Stimulated activated CD4-positive, alpha-beta T cell treated with anti-CD3 and anti-CD28 coated beads, TNF-alpha, amount 100 ng/mL, for 48 hours (primary cell): Measurements from ENCODE around the gene STXBP6.
"Not testable (repeated sequence)": the region's sequence is repeated elsewhere in the genome, so short reads cannot be mapped to it uniquely, and the experiment has no call there.

Experiments used
- DNase-seq, 3 donors: peaks; one replicate each; pipeline ENCODE4 v3.0.0-alpha.2; 2020; ENCODE audit warnings: low read depth in 3 of 3

The STXBP6 gene

DNA sequence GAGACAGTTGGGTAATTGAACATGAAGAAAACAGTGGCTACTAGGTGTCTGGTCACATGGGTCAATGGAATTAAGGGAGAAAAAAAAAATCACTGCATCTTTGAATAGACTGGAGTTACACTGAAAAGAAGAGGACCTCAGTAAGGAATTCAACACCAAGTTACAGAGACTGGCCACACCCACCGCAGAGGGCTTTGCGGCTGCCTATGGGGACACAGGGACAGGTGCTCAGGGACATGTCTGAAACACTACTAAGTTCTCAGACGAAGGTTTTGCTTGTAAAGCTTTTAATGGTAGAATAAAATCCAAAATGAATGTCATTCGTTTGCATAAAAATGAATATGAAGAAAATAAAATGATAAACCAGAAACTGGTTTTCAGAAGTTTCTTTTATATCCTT, 93.8 kb downstream of the STXBP6 start:
- DNase-seq, result no peak

DNA sequence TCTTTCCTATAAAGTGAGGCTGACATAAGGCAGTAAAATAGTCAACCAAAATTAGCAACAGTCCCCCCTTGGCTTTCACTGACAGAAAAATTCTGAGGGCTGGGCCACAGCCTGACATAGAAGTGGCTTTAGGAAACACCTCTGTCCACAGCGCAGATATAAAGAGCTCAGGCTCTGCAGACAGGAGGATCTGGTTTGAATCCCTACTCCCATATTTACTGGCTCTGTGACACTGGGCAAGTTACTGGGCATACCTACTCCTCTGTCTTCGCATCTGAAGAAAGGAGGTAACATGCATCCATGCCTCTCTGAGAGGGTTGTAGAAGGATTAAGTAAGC, 95.3 kb downstream of the STXBP6 start:
- DNase-seq, result no peak

DNA sequence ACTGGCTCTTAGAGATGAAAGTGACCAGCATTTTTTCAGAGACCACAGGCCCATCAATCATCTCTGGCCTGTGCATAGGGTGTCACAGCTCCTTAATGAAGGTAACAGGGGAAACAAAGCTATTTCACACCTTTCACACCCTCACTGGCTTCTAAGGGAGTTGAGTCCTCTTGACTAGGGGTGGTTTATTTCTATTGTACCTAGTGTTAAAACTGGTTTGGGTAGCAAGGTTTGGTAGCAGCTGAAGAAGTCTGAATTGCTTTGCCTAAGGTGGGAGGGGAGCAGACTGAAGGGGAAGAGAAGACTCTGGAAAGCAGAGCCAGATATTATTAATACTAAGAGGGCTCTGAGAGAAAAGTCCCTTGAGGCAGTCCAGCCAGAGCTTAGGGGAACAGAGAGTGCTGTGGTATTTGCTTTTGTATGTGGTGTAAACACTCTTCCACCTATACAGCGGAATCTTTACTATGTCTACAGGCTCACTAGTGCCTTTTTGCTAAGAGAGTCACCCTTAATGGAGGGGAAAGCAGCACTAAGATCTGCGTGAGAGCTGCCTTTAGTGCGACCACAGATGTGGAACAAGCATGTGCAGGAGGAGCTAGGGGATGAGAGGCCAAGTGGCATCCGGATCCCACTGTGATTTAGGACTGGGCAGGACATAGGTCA, 95.8 kb downstream of the STXBP6 start:
- no peak for DNase-seq

- DNase-seq, result no peak
These were observed 96.9 kb downstream of the STXBP6 start for GRCh38 chr14:24952851-24953666.

- DNase-seq, result no peak
These were observed 101.6 kb downstream of the STXBP6 start for GRCh38 chr14:24948261-24948847.

DNA sequence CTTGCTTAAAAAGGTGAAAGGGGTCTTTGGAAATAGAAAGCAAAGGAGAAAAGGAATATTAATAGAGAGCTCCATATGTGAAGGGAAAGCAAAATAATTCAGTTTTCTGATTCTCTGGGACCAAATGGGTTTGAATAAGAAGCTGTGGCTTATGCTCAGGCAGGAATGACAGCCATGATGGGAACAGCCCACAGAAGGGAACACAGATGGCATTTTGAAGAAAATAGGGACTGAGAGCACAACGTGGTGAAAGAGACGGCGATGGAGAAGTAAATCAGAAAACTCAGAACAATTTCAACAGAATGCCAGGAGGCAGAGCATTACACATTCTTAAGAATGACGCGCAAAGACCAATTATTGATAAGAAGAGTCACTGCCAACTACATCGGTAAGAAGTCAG, 102.8 kb downstream of the STXBP6 start:
- DNase-seq, result no peak

DNA sequence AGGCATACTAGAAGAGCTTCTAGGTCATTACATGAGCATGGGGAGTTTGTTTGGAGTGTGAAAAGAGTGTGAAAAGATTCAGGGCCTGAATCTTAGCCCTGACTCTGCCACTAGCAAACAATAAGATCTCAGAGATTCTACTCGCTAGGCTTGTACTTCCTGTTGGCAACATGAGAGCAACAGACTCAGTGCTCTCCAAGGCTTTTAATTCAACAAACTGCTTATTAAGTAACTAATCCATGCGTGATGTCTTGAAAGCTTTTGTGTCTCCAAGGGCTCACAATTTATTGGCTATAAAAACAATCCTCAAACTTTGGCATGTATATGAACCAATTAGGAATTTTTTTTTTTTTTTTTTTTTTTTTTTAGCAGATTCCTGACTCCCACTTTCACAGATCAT, 105.1 kb downstream of the STXBP6 start:
- no peak for DNase-seq

GRCh38 chr14:24943024-24943423, 106.9 kb downstream of the STXBP6 start:
- no peak for DNase-seq

DNA sequence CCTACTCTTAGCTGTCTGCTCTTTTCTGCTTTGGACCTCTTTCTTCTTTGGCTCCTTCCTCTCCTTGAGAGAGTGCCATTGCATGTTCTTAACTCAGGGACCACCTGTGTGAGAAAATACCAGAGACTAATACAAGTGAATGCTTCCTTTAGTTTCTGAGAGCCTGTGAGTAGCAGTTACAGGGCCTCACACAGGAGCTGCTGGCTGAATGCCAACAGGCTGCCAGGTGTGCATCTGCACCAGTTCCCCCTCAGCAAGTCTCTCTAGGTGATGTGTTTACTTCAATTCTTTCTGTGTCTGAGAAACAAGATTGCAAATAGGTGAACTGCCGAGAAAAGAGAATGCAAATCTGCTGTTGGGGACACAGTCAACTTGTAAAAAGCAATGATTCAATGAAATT, 108.2 kb downstream of the STXBP6 start:
- no peak for DNase-seq

GRCh38 chr14:24940213-24940783, 109.6 kb downstream of the STXBP6 start:
- DNase-seq, result no peak

- no peak for DNase-seq
These were observed 111.4 kb downstream of the STXBP6 start for GRCh38 chr14:24938593-24938992.

DNA sequence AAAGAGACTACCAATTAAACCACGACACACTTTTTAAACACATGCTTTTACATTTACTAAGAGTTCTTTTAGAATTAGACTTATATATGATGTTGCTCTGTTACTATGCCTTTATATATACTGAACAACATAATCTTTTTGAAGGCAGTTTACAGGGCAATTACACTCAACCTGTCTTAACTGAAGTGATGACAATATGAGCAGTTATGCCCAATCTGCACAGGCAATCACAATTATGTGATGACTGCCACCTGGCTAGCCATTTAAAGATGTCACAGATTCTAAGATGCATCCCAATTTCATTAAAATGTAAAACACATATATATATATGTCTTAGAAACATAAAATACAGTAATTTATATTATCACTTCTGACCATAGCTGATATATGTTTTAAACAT, 112.6 kb downstream of the STXBP6 start:
- no peak for DNase-seq

- not testable (repeated sequence) for DNase-seq
These were observed 113.2 kb downstream of the STXBP6 start for GRCh38 chr14:24936773-24937172.

GRCh38 chr14:24935796-24936195, 114.2 kb downstream of the STXBP6 start:
- no peak for DNase-seq

DNA sequence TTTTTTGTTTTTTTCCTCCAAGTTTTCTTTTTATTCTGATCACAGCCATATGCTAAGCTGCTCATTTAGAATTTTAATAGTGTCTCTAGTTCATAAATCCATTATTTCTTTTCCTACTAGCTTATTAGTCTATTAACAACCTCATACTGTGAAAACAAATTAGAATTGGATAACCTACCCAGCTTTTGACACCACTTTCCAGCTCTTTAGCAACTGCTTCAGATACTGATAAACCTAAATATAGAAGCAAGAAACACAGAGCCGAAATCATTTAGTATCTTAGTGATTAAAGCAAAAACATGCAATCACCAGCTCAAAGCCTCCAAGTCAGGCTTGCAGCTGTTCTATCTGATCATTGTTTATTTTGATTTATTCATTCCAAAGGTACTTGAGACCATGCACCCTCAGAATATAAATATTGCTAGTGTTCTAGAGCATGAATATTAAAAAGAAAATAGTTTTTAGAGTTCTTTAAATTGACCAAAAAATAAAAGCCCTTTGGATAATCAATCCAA, 121.5 kb downstream of the STXBP6 start:
- DNase-seq, result no peak

- no peak for DNase-seq
These were observed 122.1 kb downstream of the STXBP6 start for GRCh38 chr14:24927809-24928208.

DNA sequence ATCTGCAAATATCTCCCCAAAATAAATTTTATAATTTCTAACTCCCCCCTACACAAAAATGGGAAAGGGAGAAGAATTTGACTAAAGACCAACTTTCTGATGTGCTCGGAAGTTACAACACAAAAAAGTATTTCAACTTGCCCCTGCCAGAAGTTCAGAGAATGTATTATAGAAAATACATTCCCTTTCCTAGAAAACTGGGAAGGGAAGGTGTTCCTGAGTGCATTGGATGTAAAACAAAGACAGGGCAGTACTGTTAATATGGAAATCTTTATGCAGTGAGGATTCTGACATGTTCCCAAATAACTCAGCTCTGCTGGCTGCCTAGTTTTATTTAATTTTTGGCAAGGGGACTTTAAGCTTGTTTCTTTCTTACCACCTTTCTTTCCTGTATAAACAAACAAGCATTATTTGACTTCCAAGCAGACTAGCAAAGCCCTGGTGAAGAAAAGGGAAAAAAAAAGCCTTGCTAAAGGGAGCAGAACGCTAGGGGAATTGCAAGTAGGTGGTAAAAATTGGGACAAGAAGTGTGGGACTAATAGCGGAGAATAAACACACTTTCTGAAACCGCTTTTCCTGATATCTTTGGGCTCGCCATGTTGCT, 124.1 kb downstream of the STXBP6 start:
- no peak for DNase-seq

DNA sequence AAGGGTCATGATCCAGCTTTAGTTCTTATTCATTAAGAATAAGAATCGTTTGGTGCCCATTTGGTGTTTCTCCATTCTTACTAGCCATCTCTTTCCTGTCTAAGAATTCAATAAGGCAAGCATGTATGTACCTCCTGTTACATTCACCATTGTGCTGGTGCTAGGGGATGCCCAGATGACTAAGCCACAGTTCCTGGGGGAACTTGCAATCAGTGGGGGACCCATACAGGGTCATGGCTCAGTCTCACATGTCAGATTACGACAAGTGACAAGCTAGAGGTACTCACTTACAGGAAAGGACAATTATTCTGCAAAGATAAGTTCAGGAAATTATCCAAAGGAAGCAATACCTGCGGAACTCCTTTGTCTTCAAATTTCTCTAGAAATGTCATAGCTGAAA, 125.4 kb downstream of the STXBP6 start:
- no peak for DNase-seq

DNA sequence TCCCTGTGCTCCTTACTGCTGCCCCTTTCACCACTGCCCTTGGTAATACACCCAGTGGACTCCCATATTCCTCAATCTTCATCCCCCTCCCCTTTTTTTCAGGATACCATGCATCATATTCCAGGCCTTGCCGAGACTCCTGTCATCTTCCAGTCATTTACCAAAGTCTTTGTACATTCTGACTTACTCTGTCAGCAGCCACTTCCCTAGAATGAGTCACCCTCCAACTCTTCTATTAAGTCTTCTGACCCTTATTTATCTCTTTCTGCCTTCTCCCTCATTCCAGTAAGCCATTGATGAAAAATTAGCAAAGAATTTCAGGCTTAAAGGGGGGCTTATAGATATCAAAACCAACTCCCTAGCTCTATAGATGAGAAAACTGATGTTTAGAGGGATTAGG, 128.0 kb downstream of the STXBP6 start:
- no peak for DNase-seq

DNA sequence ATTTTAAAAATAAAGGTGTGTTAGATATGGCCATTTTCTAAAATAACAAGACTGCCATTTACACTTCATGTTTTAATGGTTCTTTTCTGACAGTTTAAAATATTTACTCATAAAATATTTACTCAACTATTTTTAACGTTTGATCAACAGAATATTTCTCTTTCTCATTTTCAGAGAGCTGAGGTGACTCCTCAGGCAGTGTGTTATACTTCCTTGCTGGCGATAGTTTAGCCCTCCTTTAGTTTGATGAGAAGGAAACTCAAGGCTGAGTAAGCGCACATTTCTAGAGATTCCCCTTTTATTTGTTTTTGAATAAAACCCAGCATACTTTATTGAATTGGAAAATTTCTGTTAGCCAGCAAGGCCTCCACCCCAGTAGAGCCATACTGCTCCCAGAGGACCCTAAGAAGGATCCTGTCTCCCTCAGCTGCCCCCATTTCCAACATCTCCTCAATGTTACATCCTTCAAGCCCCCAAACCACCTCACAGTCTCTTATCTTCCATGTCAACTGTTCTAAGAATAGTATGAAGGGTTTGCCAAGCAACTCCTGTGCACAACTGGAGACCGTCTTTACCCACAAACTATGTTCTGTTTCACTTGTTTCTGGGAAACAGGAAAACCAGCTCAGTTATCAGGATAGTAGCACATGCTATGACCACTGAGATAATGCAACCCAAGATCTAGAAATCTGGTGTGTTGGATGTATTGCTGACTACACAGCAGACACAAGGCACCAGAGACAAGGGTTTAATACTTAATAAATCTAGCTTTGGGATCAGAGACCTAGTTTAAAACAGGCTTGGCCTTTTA, 129.5 kb downstream of the STXBP6 start:
- DNase-seq, result no peak

DNA sequence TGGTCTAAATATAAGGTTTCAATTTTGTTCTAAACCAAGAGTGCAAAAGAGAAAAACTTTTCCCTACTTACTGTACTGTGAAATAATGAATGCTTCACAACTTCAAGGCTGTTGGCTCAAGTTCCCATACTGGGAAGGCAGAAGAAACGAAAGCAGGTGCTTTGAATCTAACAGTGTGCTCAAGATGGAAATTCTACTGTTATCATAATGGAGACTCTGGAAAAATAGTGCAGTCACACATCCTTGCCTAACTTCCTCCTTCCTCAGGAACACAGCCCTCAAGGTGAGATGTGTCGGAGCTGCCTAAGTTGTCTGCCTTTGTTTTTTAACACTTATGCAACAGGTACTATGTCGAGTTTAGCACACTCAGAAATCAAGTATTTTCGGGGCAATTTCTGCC, 131.1 kb downstream of the STXBP6 start:
- DNase-seq, result no peak
